ENCODE measurements around the gene GDPD3.

The GDPD3 gene

GRCh38 chr16:30063893-30064728 lies 49.2 kb downstream of the GDPD3 start:
- no peaks in the 10 kb centered on the region for H3K27me3 ChIP-seq (ENCODE audit: control insufficient read depth, insufficient read depth, low read length)
- H3K27ac ChIP-seq (ENCODE audit: low read depth, low read length) = peak overlapping the region; percentile 97
- no peaks in the 10 kb centered on the region for H3K9me3 ChIP-seq (ENCODE audit: control insufficient read depth, insufficient read depth, low read length)
- peaks cover 23% of the 10 kb centered on the region for H3K36me3 ChIP-seq (ENCODE audit: control insufficient read depth, insufficient read depth, low read length)
- peaks cover 14% of the 10 kb centered on the region for H3K4me1 ChIP-seq (ENCODE audit: control insufficient read depth, insufficient read depth, low read length)
- peak overlapping the region; percentile 95 for H3K4me3 ChIP-seq (ENCODE audit: low read depth, low read length)
- peak overlapping the region; percentile 13; the same call in 1 of the 2 replicates for H3K9ac ChIP-seq (ENCODE audit: low read depth, low read length)

DNA sequence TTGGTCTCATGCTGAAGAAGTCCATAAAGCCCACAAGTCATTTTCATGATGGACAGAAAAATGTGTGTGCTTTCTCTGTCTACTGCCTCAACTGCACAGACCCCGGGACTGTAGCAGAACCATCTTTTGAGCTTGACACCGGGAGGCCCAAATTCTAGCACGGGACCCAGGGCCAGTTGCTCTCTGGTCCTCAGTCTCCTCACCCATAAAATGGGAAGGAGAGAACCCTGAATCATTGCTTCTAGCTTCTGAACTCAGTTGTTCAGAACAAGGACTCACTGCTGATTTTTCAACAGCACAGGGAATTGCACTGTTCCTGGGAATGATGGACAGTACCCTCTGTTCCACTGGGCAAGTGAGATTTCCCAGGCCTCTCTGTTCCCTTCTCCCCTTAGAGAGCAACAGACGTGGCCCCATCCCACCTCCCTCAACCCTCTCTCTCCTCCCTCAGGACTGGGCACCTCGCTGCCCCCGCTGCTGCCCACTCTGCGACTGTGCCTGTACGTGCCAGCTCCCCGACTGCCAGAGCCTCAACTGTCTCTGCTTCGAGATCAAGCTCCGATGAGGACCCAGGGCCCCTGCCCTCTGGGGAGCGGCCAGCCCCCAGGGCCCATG lies 50.0 kb downstream of the GDPD3 start:
- Histone ChIP-seq H3K9ac (ENCODE audit: low read depth, low read length) (no peak overlapping the region), H3K4me1 (ENCODE audit: control insufficient read depth, insufficient read depth, low read length) (peaks cover 14% of the 10 kb centered on the region), H3K36me3 (ENCODE audit: control insufficient read depth, insufficient read depth, low read length) (peaks cover 16% of the 10 kb centered on the region), H3K9me3 (ENCODE audit: control insufficient read depth, insufficient read depth, low read length) (no peaks in the 10 kb centered on the region), H3K27me3 (ENCODE audit: control insufficient read depth, insufficient read depth, low read length) (no peaks in the 10 kb centered on the region), H3K27ac (ENCODE audit: low read depth, low read length) (peak overlapping the region; percentile 97), H3K4me3 (ENCODE audit: low read depth, low read length) (peak overlapping the region; percentile 95)

- Histone ChIP-seq H3K4me3 (ENCODE audit: low read depth, low read length) (no peak overlapping the region), H3K9ac (ENCODE audit: low read depth, low read length) (no peak overlapping the region), H3K9me3 (ENCODE audit: control insufficient read depth, insufficient read depth, low read length) (no peaks in the 10 kb centered on the region), H3K27me3 (ENCODE audit: control insufficient read depth, insufficient read depth, low read length) (no peaks in the 10 kb centered on the region), H3K36me3 (ENCODE audit: control insufficient read depth, insufficient read depth, low read length) (no peaks in the 10 kb centered on the region), H3K4me1 (ENCODE audit: control insufficient read depth, insufficient read depth, low read length) (peaks cover 8% of the 10 kb centered on the region; the same call in 1 of the 2 replicates), H3K27ac (ENCODE audit: low read depth, low read length) (no peak overlapping the region)
Observed at GRCh38 chr16:30060836-30061554, 52.3 kb downstream of the GDPD3 start.

GRCh38 chr16:30060346-30060745 lies 53.0 kb downstream of the GDPD3 start:
- H3K36me3 ChIP-seq (ENCODE audit: control insufficient read depth, insufficient read depth, low read length) = no peaks in the 10 kb centered on the region
- no peak overlapping the region for H3K9ac ChIP-seq (ENCODE audit: low read depth, low read length)
- H3K4me3 ChIP-seq (ENCODE audit: low read depth, low read length) = no peak overlapping the region
- H3K9me3 ChIP-seq (ENCODE audit: control insufficient read depth, insufficient read depth, low read length) = no peaks in the 10 kb centered on the region
- no peaks in the 10 kb centered on the region for H3K27me3 ChIP-seq (ENCODE audit: control insufficient read depth, insufficient read depth, low read length)
- H3K4me1 ChIP-seq (ENCODE audit: control insufficient read depth, insufficient read depth, low read length) = peaks cover 8% of the 10 kb centered on the region; the same call in 1 of the 2 replicates
- no peak overlapping the region for H3K27ac ChIP-seq (ENCODE audit: low read depth, low read length)

GRCh38 chr16:30054959-30055553 lies 58.3 kb downstream of the GDPD3 start:
- Histone ChIP-seq H3K9ac (ENCODE audit: low read depth, low read length) (no peak overlapping the region), H3K9me3 (ENCODE audit: control insufficient read depth, insufficient read depth, low read length) (no peaks in the 10 kb centered on the region), H3K4me3 (ENCODE audit: low read depth, low read length) (no peak overlapping the region), H3K27me3 (ENCODE audit: control insufficient read depth, insufficient read depth, low read length) (no peaks in the 10 kb centered on the region), H3K4me1 (ENCODE audit: control insufficient read depth, insufficient read depth, low read length) (no peaks in the 10 kb centered on the region), H3K36me3 (ENCODE audit: control insufficient read depth, insufficient read depth, low read length) (no peaks in the 10 kb centered on the region), H3K27ac (ENCODE audit: low read depth, low read length) (no peak overlapping the region)

Measured in HUES48 (cell line).